Measurements from ENCODE around the gene ST7.

ST7 gene

GRCh38 chr7:117090791-117091190 lies 137.5 kb downstream of the ST7 start:
- Histone ChIP-seq H3K36me3 (ENCODE audit: control insufficient read depth, insufficient read depth, low read length) (no peaks in the 10 kb centered on the region), H3K4me3 (replicated peaks; ENCODE audit: low read depth, low read length) (no peak overlapping the region), H3K27me3 (replicated peaks; ENCODE audit: control insufficient read depth, insufficient read depth, low read length) (no peaks in the 10 kb centered on the region)
- TF ChIP-seq CTCF (IDR thresholded peaks at IDR 0.05; ENCODE audit: insufficient read depth, low read length, poor library complexity, severe bottlenecking): no peak
- no peak for DNase-seq (ENCODE audit: extremely low read depth, insufficient read length)

GRCh38 chr7:117091721-117092120 lies 138.4 kb downstream of the ST7 start:
- H3K27me3 ChIP-seq (replicated peaks; ENCODE audit: control insufficient read depth, insufficient read depth, low read length): no peaks in the 10 kb centered on the region
- no peak for DNase-seq (ENCODE audit: extremely low read depth, insufficient read length)
- no peak overlapping the region for H3K4me3 ChIP-seq (replicated peaks; ENCODE audit: low read depth, low read length)
- no peak for TF ChIP-seq CTCF (IDR thresholded peaks at IDR 0.05; ENCODE audit: insufficient read depth, low read length, poor library complexity, severe bottlenecking)
- no peaks in the 10 kb centered on the region for H3K36me3 ChIP-seq (ENCODE audit: control insufficient read depth, insufficient read depth, low read length)

GRCh38 chr7:117092785-117093184 lies 139.5 kb downstream of the ST7 start:
- H3K4me3 ChIP-seq (replicated peaks; ENCODE audit: low read depth, low read length): no peak overlapping the region
- no peaks in the 10 kb centered on the region for H3K27me3 ChIP-seq (replicated peaks; ENCODE audit: control insufficient read depth, insufficient read depth, low read length)
- TF ChIP-seq CTCF (IDR thresholded peaks at IDR 0.05; ENCODE audit: insufficient read depth, low read length, poor library complexity, severe bottlenecking): no peak
- no peak for DNase-seq (ENCODE audit: extremely low read depth, insufficient read length)
- no peaks in the 10 kb centered on the region for H3K36me3 ChIP-seq (ENCODE audit: control insufficient read depth, insufficient read depth, low read length)

GRCh38 chr7:117094457-117094856 lies 141.2 kb downstream of the ST7 start:
- TF ChIP-seq CTCF (IDR thresholded peaks at IDR 0.05; ENCODE audit: insufficient read depth, low read length, poor library complexity, severe bottlenecking): no peak
- H3K4me3 ChIP-seq (replicated peaks; ENCODE audit: low read depth, low read length): no peak overlapping the region
- no peak for DNase-seq (ENCODE audit: extremely low read depth, insufficient read length)
- H3K36me3 ChIP-seq (ENCODE audit: control insufficient read depth, insufficient read depth, low read length): no peaks in the 10 kb centered on the region
- no peaks in the 10 kb centered on the region for H3K27me3 ChIP-seq (replicated peaks; ENCODE audit: control insufficient read depth, insufficient read depth, low read length)

GRCh38 chr7:117095055-117095454 lies 141.8 kb downstream of the ST7 start:
- Histone ChIP-seq H3K4me3 (replicated peaks; ENCODE audit: low read depth, low read length) (no peak overlapping the region), H3K27me3 (replicated peaks; ENCODE audit: control insufficient read depth, insufficient read depth, low read length) (no peaks in the 10 kb centered on the region), H3K36me3 (ENCODE audit: control insufficient read depth, insufficient read depth, low read length) (no peaks in the 10 kb centered on the region)
- no peak for TF ChIP-seq CTCF (IDR thresholded peaks at IDR 0.05; ENCODE audit: insufficient read depth, low read length, poor library complexity, severe bottlenecking)
- DNase-seq (ENCODE audit: extremely low read depth, insufficient read length): no peak

- TF ChIP-seq CTCF (IDR thresholded peaks at IDR 0.05; ENCODE audit: insufficient read depth, low read length, poor library complexity, severe bottlenecking): no peak
Observed at GRCh38 chr7:117096330-117096729, 143.0 kb downstream of the ST7 start.

More at GRCh38 chr7:117096330-117096729, 143.0 kb downstream of the ST7 start:
- Histone ChIP-seq H3K4me3 (replicated peaks; ENCODE audit: low read depth, low read length) (no peak overlapping the region), H3K36me3 (ENCODE audit: control insufficient read depth, insufficient read depth, low read length) (no peaks in the 10 kb centered on the region), H3K27me3 (replicated peaks; ENCODE audit: control insufficient read depth, insufficient read depth, low read length) (no peaks in the 10 kb centered on the region)
- no peak for DNase-seq (ENCODE audit: extremely low read depth, insufficient read length)
